HG03565 (cell line): Measurements from ENCODE around the gene PALD1.

Experiments used
- ATAC-seq: cut with Tn5 transposase; IDR thresholded peaks from one replicate; pipeline ENCODE4 v1.9.1; 2021; ENCODE audit warnings: mild to moderate bottlenecking, moderate library complexity; ENCODE audit not compliant: unreplicated experiment

The PALD1 gene

DNA sequence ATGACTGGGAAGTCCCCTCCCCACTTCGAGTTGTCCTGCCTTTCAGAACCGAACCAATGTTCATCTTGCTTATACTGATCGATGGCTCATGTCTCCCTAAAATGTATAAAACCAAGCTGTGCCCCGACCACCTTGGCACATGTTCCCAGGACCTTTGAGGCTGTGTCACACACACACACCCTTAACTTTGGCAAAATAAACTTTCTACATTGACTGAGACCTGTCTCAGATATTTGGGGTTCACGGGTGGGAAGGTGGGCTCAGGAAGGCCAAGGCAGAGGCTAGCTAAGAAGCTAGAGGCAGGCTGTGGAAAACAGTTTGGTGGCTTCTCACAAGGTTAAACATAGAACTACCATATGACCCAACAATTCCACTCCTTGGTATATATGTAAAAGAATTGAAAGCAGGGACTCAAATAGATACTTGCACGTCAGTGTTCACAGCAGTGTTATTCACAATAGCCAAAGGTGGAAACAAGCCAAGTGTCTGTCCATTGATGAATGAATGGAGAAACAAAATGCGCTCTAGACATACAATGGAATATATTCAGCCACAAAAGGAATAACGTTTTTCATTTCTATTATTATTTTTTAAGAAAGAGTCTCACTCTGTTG, 108.6 kb downstream of the PALD1 start:
- ATAC-seq: peak; percentile 66

- ATAC-seq: no peak
Observed at GRCh38 chr10:70588255-70588654, 109.7 kb downstream of the PALD1 start.

- ATAC-seq: no peak
Observed at GRCh38 chr10:70588859-70589570, 110.4 kb downstream of the PALD1 start.

- ATAC-seq: no peak
Observed at GRCh38 chr10:70589762-70590654, 111.4 kb downstream of the PALD1 start.

DNA sequence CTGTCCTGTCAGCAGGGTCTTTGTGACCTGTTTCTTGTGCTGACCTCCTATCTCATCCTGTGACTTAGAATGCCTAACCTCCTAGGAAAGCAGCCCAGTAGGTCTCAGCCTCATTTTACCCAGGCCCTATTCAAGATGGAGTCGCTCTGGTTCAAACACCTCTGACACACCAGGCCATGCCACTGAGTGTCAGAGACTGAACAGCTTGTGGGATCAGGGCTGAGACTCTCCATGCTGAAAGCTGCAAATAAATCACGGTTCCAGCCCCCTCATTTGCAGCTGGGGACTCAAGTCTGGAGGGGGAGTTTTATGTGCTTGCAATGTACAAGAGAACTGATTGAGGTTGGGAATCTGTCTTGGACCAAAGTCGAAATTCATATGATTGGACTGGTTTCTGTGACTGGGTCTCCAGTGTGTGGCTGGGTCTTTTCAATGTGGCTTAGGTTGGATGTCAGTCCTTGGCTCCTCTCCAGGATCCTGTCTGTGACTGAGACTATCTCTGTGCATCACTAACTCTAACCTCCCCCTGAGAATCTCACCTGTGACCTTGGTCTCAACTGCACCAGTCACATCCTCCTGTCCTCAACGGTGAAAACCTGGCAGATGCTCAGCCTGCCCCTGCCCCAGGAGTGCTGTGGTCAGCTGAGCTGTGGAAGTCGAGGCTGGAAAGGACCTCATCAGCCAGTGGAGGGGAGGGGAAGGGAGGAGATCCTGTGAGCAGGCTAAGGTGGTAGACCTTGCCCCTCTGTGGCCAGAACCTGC, 112.3 kb downstream of the PALD1 start:
- ATAC-seq: no peak

DNA sequence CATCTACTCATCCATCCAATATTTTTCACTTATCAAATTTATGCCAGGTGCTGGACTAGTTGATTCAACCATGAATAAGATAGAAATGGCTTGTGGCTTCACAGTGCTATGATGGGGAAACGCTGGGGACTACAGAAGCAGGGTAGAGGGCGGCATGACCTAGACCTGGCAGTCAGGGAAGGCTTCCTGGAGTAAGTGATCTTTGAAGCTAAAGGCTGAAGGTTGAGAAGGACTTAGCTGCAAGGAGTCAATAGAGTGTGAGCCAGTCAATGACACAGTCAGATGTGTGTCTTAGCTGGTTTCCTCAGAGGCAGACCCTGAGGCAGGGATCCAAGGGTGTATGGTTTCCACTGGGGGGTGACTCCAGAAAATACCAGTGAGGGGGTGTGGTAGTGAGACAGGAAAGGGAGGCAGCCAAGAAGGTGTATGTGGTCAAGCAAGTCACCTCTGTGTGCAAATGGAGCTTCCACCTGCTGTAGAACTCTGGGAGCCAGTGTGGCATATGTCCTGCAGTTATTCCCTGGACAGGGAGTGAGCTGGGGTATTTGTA, 113.7 kb downstream of the PALD1 start:
- no peak for ATAC-seq

DNA sequence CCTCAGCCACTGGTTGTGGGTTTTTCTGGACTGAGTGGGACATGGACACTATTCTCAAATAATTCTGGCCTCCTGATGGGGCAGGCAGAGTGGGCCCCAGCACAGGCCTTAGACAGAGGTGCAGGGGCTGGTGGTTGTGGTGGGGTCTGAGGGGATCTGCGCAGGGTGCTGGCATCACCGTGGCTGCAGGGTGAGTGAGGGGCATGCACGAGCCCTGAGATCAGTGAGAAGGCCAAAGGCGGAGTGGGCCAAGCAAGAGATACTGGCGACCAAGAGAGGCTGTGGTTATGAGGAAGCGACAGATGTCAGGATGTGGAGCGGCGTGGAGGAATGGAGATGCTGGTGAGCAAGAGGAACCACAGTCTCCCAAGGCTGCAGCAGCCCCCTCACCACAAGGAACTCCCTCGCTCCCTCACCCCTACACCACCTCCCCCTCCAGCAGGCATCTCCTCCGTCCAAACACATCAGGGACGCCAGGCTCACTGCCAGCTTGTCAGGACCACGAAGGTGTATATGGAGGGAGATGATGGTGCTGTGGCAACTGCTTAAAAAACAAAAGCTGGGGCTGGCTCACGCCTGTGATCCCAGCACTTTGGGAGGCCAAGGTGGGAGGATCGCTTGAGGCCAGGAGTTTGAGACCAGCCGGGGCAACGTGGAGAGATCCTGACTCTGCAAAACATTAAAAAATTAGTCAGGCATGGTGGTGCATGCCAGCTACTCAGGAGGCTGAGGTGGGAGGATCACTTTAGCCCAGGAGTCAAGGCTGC, 114.4 kb downstream of the PALD1 start:
- ATAC-seq: no peak

DNA sequence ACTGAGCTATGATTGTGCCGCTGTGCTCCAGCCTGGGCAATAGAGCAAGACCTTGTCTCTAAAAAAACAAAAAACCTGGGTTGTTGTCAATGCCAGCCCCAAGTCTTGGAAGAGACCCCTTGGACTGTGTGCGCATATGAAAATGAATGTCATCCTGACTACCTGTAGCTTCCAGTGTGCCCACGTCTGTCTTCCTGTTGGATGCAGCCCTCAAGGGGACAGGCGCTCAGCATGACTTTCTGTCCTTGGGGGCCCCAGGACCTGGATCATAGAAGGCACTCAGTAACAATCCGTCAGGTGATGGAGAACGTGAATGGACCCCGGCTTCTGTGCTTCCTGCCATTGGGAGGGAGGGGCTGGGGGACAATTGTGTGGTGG, 114.9 kb downstream of the PALD1 start:
- ATAC-seq: no peak

GRCh38 chr10:70594161-70594560, 115.6 kb downstream of the PALD1 start:
- ATAC-seq: no peak

DNA sequence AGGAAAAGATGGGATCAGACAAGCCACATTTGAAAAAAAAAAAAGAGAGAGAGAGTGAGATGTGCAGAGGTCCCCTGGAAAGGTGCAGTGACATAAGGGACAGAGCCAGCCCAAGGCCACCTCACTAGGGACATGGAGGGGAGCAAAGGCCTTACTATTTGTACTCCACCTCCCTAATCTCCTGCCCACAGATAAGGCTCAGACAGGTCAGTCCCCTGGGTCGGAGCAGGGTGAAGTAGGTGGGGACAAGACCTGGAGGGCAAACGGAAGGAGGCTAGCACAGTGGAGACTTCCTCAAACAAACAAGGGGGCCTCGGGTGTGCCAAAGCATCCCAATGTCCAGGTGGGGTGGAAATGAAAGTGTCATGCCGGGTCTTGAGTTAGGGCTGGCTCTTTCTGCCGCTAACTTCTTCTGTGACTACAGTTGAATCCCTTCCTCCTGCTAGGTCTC, 117.0 kb downstream of the PALD1 start:
- ATAC-seq: no peak

- ATAC-seq: no peak
Observed at GRCh38 chr10:70596110-70596798, 117.7 kb downstream of the PALD1 start.

DNA sequence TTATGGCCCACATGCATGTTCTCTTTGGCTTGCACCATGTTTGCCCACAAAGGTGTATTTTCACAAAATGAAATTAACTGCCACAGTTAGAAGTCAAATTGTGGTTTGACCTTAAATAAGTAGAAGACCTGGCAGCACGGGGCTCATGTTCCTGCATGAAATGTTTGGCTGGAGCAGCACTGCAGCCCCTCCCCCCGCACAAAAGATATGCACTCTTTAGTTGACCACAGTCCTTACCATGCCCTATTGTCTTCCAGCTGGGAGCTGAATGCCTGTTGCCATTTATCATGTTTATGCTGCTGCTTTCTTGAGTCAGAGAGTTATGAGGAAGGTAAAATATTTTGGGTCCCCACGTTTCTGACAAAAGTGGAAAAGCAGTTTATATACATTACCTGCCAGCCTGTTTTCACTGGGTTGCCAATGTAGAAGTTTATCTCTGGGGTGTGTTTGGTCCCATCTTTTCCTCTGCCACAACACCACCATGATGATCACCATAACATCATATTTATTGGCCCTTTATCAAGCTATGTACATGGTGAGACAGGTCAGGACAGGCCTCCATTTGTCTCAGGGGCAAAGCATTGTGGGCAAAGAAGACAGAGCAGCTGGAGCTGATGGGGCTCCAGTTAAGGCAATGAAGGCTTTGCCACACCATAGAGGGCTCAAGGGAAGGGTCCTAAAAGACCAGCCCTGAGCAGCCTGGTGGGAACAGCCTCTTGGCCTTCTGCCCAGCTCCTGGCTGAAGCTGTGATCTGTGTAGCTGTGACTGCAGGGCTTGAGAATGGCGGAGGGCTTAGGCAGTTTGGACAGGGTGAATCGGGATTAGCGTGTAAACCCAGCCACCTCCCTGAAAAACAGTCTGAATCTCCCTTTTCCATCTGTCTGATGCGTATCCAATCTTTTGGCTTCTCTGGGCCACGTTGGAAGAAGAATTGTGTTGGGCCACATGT, 118.6 kb downstream of the PALD1 start:
- ATAC-seq: no peak

- no peak for ATAC-seq
Observed at GRCh38 chr10:70597856-70598815, 119.6 kb downstream of the PALD1 start.

- no peak for ATAC-seq
Observed at GRCh38 chr10:70598857-70599295, 120.3 kb downstream of the PALD1 start.

- no peak for ATAC-seq
Observed at GRCh38 chr10:70599319-70599718, 120.8 kb downstream of the PALD1 start.

- no peak for ATAC-seq
Observed at GRCh38 chr10:70599791-70600190, 121.2 kb downstream of the PALD1 start.
